ENCODE measurements around the gene NR6A1. TPM values are rescaled to one million over a fixed set of nuclear protein-coding genes. Genes with fewer than 3 reads are reported as not detected.

NR6A1 gene
- total and polyA plus RNA-seq, 2 of the 13 experiments (the other 11 are each of a cell fraction or from before 2014, with no cell fraction given) = 28.1 to 31.5 TPM

DNA sequence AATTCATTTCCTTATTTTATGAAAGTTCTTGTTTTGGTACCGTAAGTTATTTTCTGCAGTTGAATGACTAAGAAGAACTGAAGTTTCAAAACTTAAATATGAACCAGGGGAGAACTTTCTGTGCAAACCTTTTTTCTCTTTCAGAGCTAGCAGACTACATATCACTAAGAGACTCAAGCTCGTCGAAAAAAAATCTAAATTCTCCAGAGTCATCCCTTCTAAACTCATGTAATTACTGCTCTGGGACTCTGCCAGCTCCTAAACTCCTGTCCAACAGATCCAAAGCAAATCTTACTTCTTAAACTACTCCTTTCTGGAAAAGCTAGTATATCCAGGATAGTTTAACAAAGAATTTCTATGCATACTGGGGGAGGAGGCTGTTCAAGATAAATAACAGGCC, 176.9 kb downstream of the NR6A1 start (continued):
- TF ChIP-seq, protein P1, sequence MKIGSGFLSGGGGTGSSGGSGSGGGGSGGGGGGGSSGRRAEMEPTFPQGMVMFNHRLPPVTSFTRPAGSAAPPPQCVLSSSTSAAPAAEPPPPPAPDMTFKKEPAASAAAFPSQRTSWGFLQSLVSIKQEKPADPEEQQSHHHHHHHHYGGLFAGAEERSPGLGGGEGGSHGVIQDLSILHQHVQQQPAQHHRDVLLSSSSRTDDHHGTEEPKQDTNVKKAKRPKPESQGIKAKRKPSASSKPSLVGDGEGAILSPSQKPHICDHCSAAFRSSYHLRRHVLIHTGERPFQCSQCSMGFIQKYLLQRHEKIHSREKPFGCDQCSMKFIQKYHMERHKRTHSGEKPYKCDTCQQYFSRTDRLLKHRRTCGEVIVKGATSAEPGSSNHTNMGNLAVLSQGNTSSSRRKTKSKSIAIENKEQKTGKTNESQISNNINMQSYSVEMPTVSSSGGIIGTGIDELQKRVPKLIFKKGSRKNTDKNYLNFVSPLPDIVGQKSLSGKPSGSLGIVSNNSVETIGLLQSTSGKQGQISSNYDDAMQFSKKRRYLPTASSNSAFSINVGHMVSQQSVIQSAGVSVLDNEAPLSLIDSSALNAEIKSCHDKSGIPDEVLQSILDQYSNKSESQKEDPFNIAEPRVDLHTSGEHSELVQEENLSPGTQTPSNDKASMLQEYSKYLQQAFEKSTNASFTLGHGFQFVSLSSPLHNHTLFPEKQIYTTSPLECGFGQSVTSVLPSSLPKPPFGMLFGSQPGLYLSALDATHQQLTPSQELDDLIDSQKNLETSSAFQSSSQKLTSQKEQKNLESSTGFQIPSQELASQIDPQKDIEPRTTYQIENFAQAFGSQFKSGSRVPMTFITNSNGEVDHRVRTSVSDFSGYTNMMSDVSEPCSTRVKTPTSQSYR (CRISPR knock-in tag; IDR thresholded peaks at IDR 0.05; ENCODE audit: borderline replicate concordance) = no peak
- TF ChIP-seq TGIF2 (CRISPR knock-in tag; IDR thresholded peaks at IDR 0.05) = no peak
- TF ChIP-seq, protein P2, sequence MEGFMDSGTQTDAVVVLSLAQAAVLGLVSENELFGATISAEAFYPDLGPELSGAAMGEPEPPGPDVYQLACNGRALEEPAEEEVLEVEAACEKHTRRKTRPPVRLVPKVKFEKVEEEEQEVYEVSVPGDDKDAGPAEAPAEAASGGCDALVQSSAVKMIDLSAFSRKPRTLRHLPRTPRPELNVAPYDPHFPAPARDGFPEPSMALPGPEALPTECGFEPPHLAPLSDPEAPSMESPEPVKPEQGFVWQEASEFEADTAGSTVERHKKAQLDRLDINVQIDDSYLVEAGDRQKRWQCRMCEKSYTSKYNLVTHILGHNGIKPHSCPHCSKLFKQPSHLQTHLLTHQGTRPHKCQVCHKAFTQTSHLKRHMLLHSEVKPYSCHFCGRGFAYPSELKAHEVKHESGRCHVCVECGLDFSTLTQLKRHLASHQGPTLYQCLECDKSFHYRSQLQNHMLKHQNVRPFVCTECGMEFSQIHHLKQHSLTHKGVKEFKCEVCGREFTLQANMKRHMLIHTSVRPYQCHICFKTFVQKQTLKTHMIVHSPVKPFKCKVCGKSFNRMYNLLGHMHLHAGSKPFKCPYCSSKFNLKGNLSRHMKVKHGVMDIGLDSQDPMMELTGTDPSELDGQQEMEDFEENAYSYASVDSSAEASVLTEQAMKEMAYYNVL (CRISPR knock-in tag; IDR thresholded peaks at IDR 0.05; ENCODE audit: borderline replicate concordance) = no peak
- TF ChIP-seq, protein P3, sequence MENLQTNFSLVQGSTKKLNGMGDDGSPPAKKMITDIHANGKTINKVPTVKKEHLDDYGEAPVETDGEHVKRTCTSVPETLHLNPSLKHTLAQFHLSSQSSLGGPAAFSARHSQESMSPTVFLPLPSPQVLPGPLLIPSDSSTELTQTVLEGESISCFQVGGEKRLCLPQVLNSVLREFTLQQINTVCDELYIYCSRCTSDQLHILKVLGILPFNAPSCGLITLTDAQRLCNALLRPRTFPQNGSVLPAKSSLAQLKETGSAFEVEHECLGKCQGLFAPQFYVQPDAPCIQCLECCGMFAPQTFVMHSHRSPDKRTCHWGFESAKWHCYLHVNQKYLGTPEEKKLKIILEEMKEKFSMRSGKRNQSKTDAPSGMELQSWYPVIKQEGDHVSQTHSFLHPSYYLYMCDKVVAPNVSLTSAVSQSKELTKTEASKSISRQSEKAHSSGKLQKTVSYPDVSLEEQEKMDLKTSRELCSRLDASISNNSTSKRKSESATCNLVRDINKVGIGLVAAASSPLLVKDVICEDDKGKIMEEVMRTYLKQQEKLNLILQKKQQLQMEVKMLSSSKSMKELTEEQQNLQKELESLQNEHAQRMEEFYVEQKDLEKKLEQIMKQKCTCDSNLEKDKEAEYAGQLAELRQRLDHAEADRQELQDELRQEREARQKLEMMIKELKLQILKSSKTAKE (CRISPR knock-in tag; IDR thresholded peaks at IDR 0.05; ENCODE audit: borderline replicate concordance) = no peak
- TF ChIP-seq GFI1 (CRISPR knock-in tag; IDR thresholded peaks at IDR 0.05; ENCODE audit: borderline replicate concordance) = no peak
- no peak for TF ChIP-seq ZNF546 (CRISPR knock-in tag; conservative IDR thresholded peaks at IDR 0.05)
